Panc1 (cell line): ENCODE results near the gene TUBA1C.

Experiments
- CTCF ChIP-seq: fragments of 450-650 bp; IDR thresholded peaks from 2 replicates; pipeline ENCODE4 v1.5.1; 2017; ENCODE audit warnings: mild to moderate bottlenecking
- POLR2AphosphoS5 ChIP-seq: IDR thresholded peaks from 2 replicates; pipeline ENCODE4 v1.6.1; 2012; ENCODE audit warnings: mild to moderate bottlenecking, low read depth, low read length, moderate library complexity

DNA sequence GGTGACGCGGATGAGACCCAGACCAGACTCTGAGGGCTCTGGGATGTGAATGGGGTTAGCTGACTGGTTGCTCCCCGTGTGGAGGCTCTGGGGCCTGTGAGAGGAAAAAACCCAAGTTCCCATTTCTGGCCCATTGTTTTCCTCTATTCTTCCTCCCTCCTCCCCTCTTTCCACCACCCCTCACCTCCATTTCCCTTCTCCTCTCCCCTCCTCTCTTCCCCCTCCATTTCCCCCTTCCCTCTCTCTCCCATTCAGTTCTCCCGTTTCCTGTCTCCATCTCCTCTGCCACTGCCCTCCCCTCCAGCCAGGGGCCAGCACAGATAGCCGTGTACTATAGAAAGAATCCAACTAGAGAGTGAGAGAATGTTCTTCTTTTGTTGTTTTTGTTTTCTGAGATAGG is 17.4 kb downstream of the TUBA1C start:
- TF ChIP-seq CTCF (no peak), POLR2AphosphoS5 (no peak)
